ENCODE data around the gene ATP1A4. TPM values are rescaled to one million over a fixed set of nuclear protein-coding genes. Genes with fewer than 3 reads are reported as not detected.

ATP1A4 gene
- total and polyA plus RNA-seq, 2 of the 8 experiments (the other 6 are each of a cell fraction or from before 2014, with no cell fraction given), result 0.48 to 0.61 TPM

DNA sequence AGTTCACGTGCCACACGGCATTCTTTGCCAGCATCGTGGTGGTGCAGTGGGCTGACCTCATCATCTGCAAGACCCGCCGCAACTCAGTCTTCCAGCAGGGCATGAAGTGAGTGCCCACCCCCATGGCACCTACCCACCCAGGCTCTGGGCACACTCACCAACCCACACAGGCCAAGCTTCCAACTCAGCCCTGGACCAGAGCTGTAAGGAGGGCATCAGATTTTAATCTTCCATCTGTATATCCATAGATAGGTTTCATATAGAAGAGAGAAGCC, 14.5 kb upstream of the ATP1A4 start (continued):
- no peak for TF ChIP-seq RFX5 (IDR thresholded peaks at IDR 0.05; ENCODE audit: borderline replicate concordance, low read depth, low read length)
- TF ChIP-seq RAD21 (IDR thresholded peaks at IDR 0.05 in 1 of 2, conservative IDR thresholded peaks at IDR 0.05 in 1 of 2; ENCODE audit: low read depth in 2 of 2, low read length in 2 of 2), result no peak
- TF ChIP-seq, protein P1, sequence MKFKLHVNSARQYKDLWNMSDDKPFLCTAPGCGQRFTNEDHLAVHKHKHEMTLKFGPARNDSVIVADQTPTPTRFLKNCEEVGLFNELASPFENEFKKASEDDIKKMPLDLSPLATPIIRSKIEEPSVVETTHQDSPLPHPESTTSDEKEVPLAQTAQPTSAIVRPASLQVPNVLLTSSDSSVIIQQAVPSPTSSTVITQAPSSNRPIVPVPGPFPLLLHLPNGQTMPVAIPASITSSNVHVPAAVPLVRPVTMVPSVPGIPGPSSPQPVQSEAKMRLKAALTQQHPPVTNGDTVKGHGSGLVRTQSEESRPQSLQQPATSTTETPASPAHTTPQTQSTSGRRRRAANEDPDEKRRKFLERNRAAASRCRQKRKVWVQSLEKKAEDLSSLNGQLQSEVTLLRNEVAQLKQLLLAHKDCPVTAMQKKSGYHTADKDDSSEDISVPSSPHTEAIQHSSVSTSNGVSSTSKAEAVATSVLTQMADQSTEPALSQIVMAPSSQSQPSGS (IDR thresholded peaks at IDR 0.05; ENCODE audit: low read length), result no peak
